ENCODE results near the gene IL13RA2. TPM values are rescaled to one million over a fixed set of nuclear protein-coding genes. Genes with fewer than 3 reads are reported as not detected.

The IL13RA2 gene
- polyA plus RNA-seq, 2 of the 4 experiments (the other 2 are of a cell fraction): not detected

GRCh38 chrX:115029440-115029839, 12.0 kb upstream of the IL13RA2 start:
- ChIA-PET POLR2A (no interaction called here), CTCF (interaction anchor here (0.9 kb wide), 1 partner anchor 11 kb away, joined by 3 read pairs; no protein-coding TSS in a partner anchor)
- FAIRE-seq: no peak
- DNase-seq (ENCODE audit: low read depth in 1 of 2, low spot score in 1 of 2): no peak
- Histone ChIP-seq H3K4me2 (no peak overlapping the region), H3K4me3 (no peak overlapping the region), H3K4me1 (no peaks in the 10 kb centered on the region), H3K27ac (no peak overlapping the region), H3K9me3 (no peaks in the 10 kb centered on the region)
- no peak for ATAC-seq
- TF ChIP-seq E2F6 (IDR thresholded peaks at IDR 0.05; ENCODE audit: borderline replicate concordance, low read depth) (no peak), NFE2L2 (conservative IDR thresholded peaks at IDR 0.05; ENCODE audit: low read length) (no peak), NPAS2 (CRISPR knock-in tag; IDR thresholded peaks at IDR 0.05; ENCODE audit: borderline replicate concordance) (no peak), PBX3 (IDR thresholded peaks at IDR 0.05) (no peak), CTCF (IDR thresholded peaks at IDR 0.05) (no peak), ZNF302 (CRISPR knock-in tag; IDR thresholded peaks at IDR 0.05) (no peak), KDM5A (IDR thresholded peaks at IDR 0.05) (no peak), HDAC2 (IDR thresholded peaks at IDR 0.05) (no peak), JUN (IDR thresholded peaks at IDR 0.05) (no peak), EP300 (IDR thresholded peaks at IDR 0.05) (no peak), HOXB5 (CRISPR knock-in tag; IDR thresholded peaks at IDR 0.05) (no peak), CHD2 (IDR thresholded peaks at IDR 0.05; ENCODE audit: low read length, partially characterized antibody) (no peak), TP53 (CRISPR knock-in tag; IDR thresholded peaks at IDR 0.05) (no peak)

- H3K27ac ChIP-seq: no peak overlapping the region
- WGBS (ENCODE audit: missing lambda C conversion rate): 73% methylated on average over 3 of the region's 3 CpGs
- H3K4me3 ChIP-seq: no peak overlapping the region
- POLR2A ChIA-PET: no interaction called here
- no peaks in the 10 kb centered on the region for H3K9me3 ChIP-seq
- no peaks in the 10 kb centered on the region for H3K4me1 ChIP-seq
- TF ChIP-seq MYC (IDR thresholded peaks at IDR 0.05; ENCODE audit: borderline replicate concordance, low read length) (no peak), HEYL (CRISPR knock-in tag; IDR thresholded peaks at IDR 0.05) (no peak), TP53 (CRISPR knock-in tag; IDR thresholded peaks at IDR 0.05) (no peak), FOXS1 (CRISPR knock-in tag; IDR thresholded peaks at IDR 0.05) (no peak), ZNF302 (CRISPR knock-in tag; IDR thresholded peaks at IDR 0.05) (no peak), RFX5 (IDR thresholded peaks at IDR 0.05) (no peak), KDM1A (IDR thresholded peaks at IDR 0.05; ENCODE audit: low read depth) (no peak)
- CTCF ChIA-PET: no interaction called here
- no peak for DNase-seq (ENCODE audit: low read depth in 1 of 2, low spot score in 1 of 2)
- no peak for ATAC-seq
- FAIRE-seq: no peak
- no peak overlapping the region for H3K4me2 ChIP-seq
These were observed 6.4 kb upstream of the IL13RA2 start for GRCh38 chrX:115023811-115024210.

GRCh38 chrX:115023139-115023538, 5.7 kb upstream of the IL13RA2 start:
- peak in 1 of 2 experiments; percentile 55; a peak in 2 of 6 replicates for ATAC-seq
- DNase-seq (ENCODE audit: low read depth in 1 of 2, low spot score in 1 of 2): peak in 1 of 2 experiments; percentile 38
- POLR2A ChIA-PET: no interaction called here
- no peaks in the 10 kb centered on the region for H3K9me3 ChIP-seq
- no peak overlapping the region for H3K4me2 ChIP-seq
- WGBS (ENCODE audit: missing lambda C conversion rate): 3% methylated on average over 2 of the region's 2 CpGs
- CTCF ChIA-PET: no interaction called here
- H3K4me3 ChIP-seq: no peak overlapping the region
- FAIRE-seq: no peak
- no peak overlapping the region for H3K27ac ChIP-seq
- TF ChIP-seq MAFK (IDR thresholded peaks at IDR 0.05; ENCODE audit: partially characterized antibody): peak; percentile 78
- no peak for TF ChIP-seq ZNF302 (CRISPR knock-in tag; IDR thresholded peaks at IDR 0.05)
- no peaks in the 10 kb centered on the region for H3K4me1 ChIP-seq

- DNase-seq (ENCODE audit: low read depth in 1 of 2, low spot score in 1 of 2) (no peak), FAIRE-seq (no peak), ATAC-seq (no peak)
- Histone ChIP-seq H3K4me2 (no peak overlapping the region), H3K4me1 (no peaks in the 10 kb centered on the region), H3K27ac (no peak overlapping the region), H3K4me3 (no peak overlapping the region), H3K9me3 (no peaks in the 10 kb centered on the region)
- 76% methylated on average over 5 of the region's 5 CpGs for WGBS (ENCODE audit: missing lambda C conversion rate)
- ChIA-PET POLR2A (no interaction called here), CTCF (no interaction called here)
- TF ChIP-seq ZNF302 (CRISPR knock-in tag; IDR thresholded peaks at IDR 0.05): no peak
- no peak for TF ChIP-seq JUNB (IDR thresholded peaks at IDR 0.05)
- no peak for TF ChIP-seq KDM5A (IDR thresholded peaks at IDR 0.05)
- TF ChIP-seq BHLHE40 (IDR thresholded peaks at IDR 0.05; ENCODE audit: low read depth, low read length): no peak
- no peak for TF ChIP-seq NR3C1 (IDR thresholded peaks at IDR 0.05)
- no peak for TF ChIP-seq TFCP2L1 (CRISPR knock-in tag; IDR thresholded peaks at IDR 0.05)
- TF ChIP-seq PHF8 (IDR thresholded peaks at IDR 0.05; ENCODE audit: borderline replicate concordance, low read depth): no peak
- no peak for TF ChIP-seq FOSL2 (IDR thresholded peaks at IDR 0.05)
- no peak for TF ChIP-seq FOSL2 (CRISPR knock-in tag; IDR thresholded peaks at IDR 0.05)
- TF ChIP-seq EHF (CRISPR knock-in tag; IDR thresholded peaks at IDR 0.05): no peak
- no peak for TF ChIP-seq ATOH8 (CRISPR knock-in tag; IDR thresholded peaks at IDR 0.05; ENCODE audit: low read depth)
- TF ChIP-seq ZSCAN20 (CRISPR knock-in tag; IDR thresholded peaks at IDR 0.05): no peak
- no peak for TF ChIP-seq HES2 (IDR thresholded peaks at IDR 0.05)
- no peak for TF ChIP-seq RFX5 (IDR thresholded peaks at IDR 0.05)
- no peak for TF ChIP-seq RCOR1 (IDR thresholded peaks at IDR 0.05; ENCODE audit: low read depth, low read length)
These were observed 3.7 kb upstream of the IL13RA2 start for GRCh38 chrX:115021121-115021520.
